Sigmoid colon (tissue), 3 donors: ENCODE measurements around the gene TIMM50.

Source experiments
- CTCF ChIP-seq, 4 experiments: fragments of 450-650 bp in 3 of 4; fragments of 200-600 bp in 1 of 4; IDR thresholded peaks; one replicate each; pipeline ENCODE4 v1.5.1; 2016 to 2019; ENCODE audit warnings: antibody characterized with exemption in 4 of 4, mild to moderate bottlenecking in 3 of 4, moderate library complexity in 2 of 4
- POLR2A ChIP-seq, 2 donors: fragments of 450-650 bp; IDR thresholded peaks; one replicate each; pipeline ENCODE4 v1.6.1; 2016; ENCODE audit warnings: antibody characterized with exemption in 2 of 2, mild to moderate bottlenecking in 2 of 2, moderate library complexity in 2 of 2

- no peak for TF ChIP-seq CTCF (IDR thresholded peaks at IDR 0.05)
- TF ChIP-seq POLR2A (IDR thresholded peaks at IDR 0.05), result no peak
These were observed 59.7 kb downstream of the TIMM50 start for GRCh38 chr19:39540333-39540673.
